Measurements from ENCODE around the gene DMTF1. TPM values are rescaled to one million over a fixed set of nuclear protein-coding genes. Genes with fewer than 3 reads are reported as not detected.
"Not testable (repeated sequence)": the region's sequence is repeated elsewhere in the genome, so short reads cannot be mapped to it uniquely, and the experiment has no call there.

Gene DMTF1
- total and polyA plus RNA-seq, 10 of the 15 experiments (the other 5 are each of a cell fraction or from before 2014, with no cell fraction given) = 24.3 to 191 (median 72.0) TPM

DNA sequence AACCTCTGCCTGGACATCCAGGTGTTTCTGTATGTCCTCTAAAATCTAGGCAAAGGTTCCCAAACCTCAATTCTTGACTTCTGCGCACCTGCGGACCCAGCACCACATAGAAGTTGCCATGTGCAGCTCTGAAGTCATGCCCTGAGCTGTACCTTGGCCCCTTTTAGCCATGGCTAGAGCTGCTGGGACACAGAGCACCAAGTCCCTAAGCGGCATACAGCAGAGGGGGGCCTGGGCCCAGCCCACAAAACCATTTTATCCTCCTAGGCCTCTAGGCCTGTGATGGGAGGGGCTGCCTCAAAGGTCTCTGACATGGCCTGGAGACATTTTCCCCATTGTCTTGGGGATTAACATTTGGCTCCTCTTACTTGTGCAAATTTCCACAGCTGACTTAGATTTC lies 52.7 kb downstream of the DMTF1 start (continued):
- TF ChIP-seq CTCF (IDR thresholded peaks at IDR 0.05 in 2 of 3, conservative IDR thresholded peaks at IDR 0.05 in 1 of 3; ENCODE audit: control insufficient read depth in 2 of 3, extremely low read depth in 1 of 3, insufficient read depth in 1 of 3, low read depth in 3 of 3, low read length in 3 of 3) (no peak), CBX5 (IDR thresholded peaks at IDR 0.05; ENCODE audit: low read depth) (0 out of 2 replicates have a peak, but pooled peaks have one; percentile 45), ZBTB33 (IDR thresholded peaks at IDR 0.05) (0 out of 2 replicates have a peak, but pooled peaks have one; percentile 53), FOXK2 (IDR thresholded peaks at IDR 0.05) (no peak), IKZF1 (conservative IDR thresholded peaks at IDR 0.05) (no peak), ZNF274 (IDR thresholded peaks at IDR 0.05; ENCODE audit: insufficient read depth, insufficient read length) (no peak)
- TF ChIP-seq, protein P1, sequence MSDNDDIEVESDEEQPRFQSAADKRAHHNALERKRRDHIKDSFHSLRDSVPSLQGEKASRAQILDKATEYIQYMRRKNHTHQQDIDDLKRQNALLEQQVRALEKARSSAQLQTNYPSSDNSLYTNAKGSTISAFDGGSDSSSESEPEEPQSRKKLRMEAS (IDR thresholded peaks at IDR 0.05; ENCODE audit: low read depth, low read length) = no peak

DNA sequence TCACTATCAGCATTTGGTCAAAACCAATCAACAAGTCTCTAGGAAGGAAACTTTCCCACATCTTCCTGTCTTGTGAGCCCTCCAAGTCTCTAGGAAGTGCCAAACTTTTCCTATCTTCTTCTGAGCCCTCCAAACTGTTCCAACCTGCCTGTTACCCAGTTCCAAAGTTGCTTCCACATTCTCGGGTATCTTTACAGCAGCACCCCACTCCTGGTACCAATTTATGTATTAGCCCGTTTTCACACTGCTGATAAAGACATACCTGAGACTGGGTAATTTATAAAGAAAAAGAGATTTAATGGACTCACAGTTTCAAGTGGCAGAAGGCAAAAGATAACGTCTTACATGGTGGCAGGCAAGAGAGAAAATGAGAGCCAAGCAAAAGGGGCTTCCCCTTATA lies 53.4 kb downstream of the DMTF1 start:
- WGBS (ENCODE audit: insufficient coverage, insufficient replicate concordance, low lambda C conversion rate, missing lambda C conversion rate) = 70% methylated on average over 3 of the region's 3 CpGs
- H3K79me2 ChIP-seq (ENCODE audit: control insufficient read depth, insufficient read depth, low read length) = peaks cover 94% of the 10 kb centered on the region
- H3K9me3 ChIP-seq (replicated peaks; ENCODE audit: control insufficient read depth, insufficient read depth, low read length) = peaks cover 38% of the 10 kb centered on the region
- ATAC-seq; H3K4me2 ChIP-seq (ENCODE audit: control insufficient read depth, insufficient read depth); H3K9ac ChIP-seq (ENCODE audit: control insufficient read depth, insufficient read depth, low read length); BruUV-seq (replicated peaks); POLR2A ChIA-PET; H3K4me3 ChIP-seq; H3K4me1 ChIP-seq (ENCODE audit: control insufficient read depth, insufficient read depth, low read length); H3K27ac ChIP-seq (ENCODE audit: control insufficient read depth, insufficient read depth); RAD21 ChIA-PET (ENCODE audit: unreplicated experiment); SMC1A ChIA-PET (ENCODE audit: uncharacterized antibody, unreplicated experiment); H3K27me3 ChIP-seq (replicated peaks in 1 of 2; ENCODE audit: control insufficient read depth in 2 of 2, insufficient read depth in 2 of 2, low read length in 1 of 2); CTCF ChIA-PET; H4K20me1 ChIP-seq (ENCODE audit: control insufficient read depth, insufficient read depth); intact Hi-C loops (cut with micrococcal nuclease; ENCODE audit: unreplicated experiment); FAIRE-seq; H2AFZ ChIP-seq (ENCODE audit: control insufficient read depth, low read depth, low read length); DNase-seq (ENCODE audit: low read depth, low spot score); in situ Hi-C loops (cut with MboI): not testable (repeated sequence)
- H3K36me3 ChIP-seq (ENCODE audit: control insufficient read depth in 2 of 2, insufficient read depth in 2 of 2, low read length in 1 of 2) = peaks cover 6 to 26% of the 10 kb centered on the region in 2 experiments

Measured in GM12878 (cell line).